GM18858 (cell line): ENCODE results near the gene AHR.
"Not testable (repeated sequence)": the region's sequence is repeated elsewhere in the genome, so short reads cannot be mapped to it uniquely, and the experiment has no call there.

Experiments used
- ATAC-seq: cut with Tn5 transposase; IDR thresholded peaks from one replicate; pipeline ENCODE4 v1.9.1; 2021; ENCODE audit not compliant: unreplicated experiment

AHR gene

DNA sequence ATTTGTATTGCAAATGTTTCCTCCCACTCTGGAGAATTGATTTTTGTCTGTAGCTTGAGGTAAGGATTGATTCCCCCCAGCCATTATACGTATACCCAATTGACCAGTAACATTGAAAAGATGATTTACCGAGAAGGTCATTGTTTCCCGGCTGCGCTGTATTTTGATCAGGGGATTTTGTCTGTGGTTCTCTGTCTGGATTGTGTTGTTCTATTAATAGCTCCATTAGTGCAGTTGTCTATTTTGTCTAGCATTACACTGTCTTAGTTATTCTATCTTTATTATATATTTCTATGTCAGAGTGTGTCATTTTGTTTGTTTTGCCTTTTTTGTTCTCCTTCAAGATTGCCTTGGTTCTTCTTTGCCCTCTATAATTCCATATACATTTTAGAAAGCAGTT lies 37.7 kb downstream of the AHR start:
- no peak for ATAC-seq

GRCh38 chr7:17339139-17339538 lies 40.7 kb downstream of the AHR start:
- ATAC-seq = no peak

GRCh38 chr7:17339952-17340351 lies 41.5 kb downstream of the AHR start:
- ATAC-seq = no peak

GRCh38 chr7:17340655-17341054 lies 42.2 kb downstream of the AHR start:
- ATAC-seq = no peak

- ATAC-seq = no peak
Observed at GRCh38 chr7:17342756-17343155, 44.3 kb downstream of the AHR start.

DNA sequence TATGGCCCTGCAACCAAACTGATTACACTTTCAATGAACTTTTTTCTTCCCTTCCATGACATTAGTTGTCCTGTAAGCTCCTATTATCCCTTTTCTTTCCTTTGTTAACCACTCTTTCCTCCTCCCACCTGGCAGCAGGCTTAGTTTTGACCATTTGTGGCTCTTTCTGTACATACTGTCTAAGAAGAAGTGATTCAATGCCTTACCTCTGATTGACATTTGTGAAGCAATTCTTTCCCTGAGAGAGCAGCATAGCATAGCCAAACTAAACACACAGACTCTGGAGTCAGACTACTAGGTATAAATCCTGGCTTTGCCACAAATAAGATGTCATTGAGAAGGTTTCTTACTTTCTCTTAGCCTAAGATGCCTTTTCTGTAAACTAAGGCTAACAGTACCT lies 48.9 kb downstream of the AHR start:
- ATAC-seq = no peak

DNA sequence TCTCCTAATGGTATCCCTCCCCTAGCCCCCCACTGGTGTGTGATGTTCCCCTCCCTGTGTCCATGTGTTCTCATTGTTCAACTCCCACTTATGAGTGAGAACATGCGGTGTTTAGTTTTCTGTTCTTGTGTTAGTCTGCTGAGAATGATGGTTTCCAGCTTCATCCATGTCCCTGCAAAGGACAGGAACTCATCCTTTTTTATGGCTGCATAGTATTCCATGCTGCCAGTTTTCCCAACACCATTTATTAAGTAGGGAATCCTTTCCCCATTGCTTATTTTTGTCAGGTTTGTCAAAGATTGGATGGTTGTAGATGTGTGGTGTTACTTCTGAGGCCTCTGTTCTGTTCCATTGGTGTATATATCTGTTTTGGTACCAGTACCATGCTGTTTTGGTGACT lies 50.5 kb downstream of the AHR start:
- ATAC-seq = not testable (repeated sequence)

- not testable (repeated sequence) for ATAC-seq
Observed at GRCh38 chr7:17350321-17350720, 51.9 kb downstream of the AHR start.

GRCh38 chr7:17353650-17354419 lies 55.4 kb downstream of the AHR start:
- ATAC-seq = not testable (repeated sequence)

GRCh38 chr7:17354473-17354872 lies 56.0 kb downstream of the AHR start:
- ATAC-seq = no peak

DNA sequence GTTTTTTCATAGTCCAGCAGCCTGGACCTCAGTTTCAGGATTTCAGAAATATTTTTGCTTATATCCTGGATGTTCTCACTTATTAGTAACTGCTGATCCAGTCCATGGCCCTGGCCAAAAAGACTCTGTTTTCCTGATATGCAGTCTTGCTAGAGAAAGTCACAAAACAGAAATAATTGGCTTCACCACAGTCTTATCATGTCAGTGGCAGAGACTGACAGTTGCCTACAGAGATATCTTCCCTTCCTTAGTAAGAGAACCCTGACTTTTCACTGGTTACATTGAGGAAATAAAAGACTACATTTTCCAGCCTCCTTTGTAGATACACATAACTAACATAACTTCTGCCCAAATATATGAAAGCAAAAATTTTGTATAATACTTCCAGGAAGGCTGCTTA lies 56.6 kb downstream of the AHR start:
- ATAC-seq = no peak

GRCh38 chr7:17357952-17358351 lies 59.5 kb downstream of the AHR start:
- no peak for ATAC-seq

GRCh38 chr7:17359610-17360009 lies 61.2 kb downstream of the AHR start:
- no peak for ATAC-seq

GRCh38 chr7:17362439-17363105 lies 64.1 kb downstream of the AHR start:
- ATAC-seq = no peak

GRCh38 chr7:17364671-17365070 lies 66.2 kb downstream of the AHR start:
- no peak for ATAC-seq

DNA sequence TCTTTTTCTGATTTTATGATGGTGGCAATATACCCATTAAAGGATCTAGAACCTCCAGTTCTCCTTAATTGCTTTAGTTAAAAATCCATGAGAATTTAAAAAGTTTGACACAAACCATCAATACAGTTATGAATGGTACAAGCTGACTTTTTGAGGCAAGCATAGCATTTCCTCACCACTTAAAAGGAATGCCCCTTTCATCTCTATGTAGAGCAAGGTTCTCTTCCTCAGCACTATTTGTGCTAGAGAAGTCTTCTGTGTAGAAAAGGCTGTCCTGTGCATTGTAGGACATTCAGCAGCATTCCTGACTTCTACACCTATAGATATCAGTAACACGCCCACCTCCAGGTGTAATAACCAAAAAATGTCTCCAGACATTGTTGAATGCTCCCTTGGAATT lies 67.3 kb downstream of the AHR start:
- no peak for ATAC-seq

DNA sequence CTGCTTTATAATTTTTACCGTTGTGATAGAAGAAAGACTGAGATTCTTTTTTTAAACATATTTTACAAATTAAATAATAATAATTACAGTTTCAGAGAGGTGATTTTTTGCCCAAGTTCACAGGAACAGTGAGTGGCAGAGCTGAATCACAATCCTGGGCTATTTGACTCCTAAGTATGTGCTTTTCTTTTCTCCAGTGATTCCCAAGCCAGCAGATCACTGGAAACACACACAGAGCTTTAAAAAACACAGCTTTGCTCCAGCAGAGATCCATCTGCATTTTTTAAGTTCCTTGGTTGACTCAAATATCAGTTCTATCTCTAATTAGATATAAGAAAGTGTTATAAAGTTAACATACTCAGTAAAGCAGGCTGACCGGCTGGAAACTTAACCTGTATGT lies 69.0 kb downstream of the AHR start:
- ATAC-seq = no peak

DNA sequence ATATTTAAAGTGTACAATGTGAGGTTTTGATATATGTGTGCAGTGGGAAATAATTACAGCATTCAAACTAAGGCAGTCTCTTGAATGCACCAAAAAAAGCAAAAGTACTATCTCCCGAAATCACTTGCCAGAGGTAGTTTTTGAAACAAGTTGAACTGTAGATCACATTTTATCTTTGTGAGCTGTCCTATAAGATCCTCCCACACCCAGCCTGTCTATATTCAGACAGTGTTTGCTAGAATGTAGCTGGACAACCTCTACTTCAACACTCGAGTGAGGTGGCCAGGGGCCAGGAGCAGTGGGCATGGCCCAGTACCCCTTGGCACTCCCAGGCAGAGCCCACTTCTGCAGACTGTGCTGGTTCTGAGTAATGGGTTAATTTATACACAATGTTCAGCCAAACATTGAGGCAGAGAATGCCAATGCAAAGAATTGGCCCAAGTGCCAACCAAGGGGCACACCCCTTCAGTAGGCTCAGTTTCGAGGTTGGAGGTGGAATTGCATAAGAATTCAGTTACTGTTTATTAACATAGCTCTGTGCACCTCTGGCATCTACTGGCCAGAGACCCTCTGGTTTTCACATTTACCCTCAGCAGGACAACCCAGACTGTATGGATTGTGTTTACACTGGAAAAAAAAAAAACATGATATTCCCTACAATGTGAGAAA lies 70.5 kb downstream of the AHR start:
- no peak for ATAC-seq

DNA sequence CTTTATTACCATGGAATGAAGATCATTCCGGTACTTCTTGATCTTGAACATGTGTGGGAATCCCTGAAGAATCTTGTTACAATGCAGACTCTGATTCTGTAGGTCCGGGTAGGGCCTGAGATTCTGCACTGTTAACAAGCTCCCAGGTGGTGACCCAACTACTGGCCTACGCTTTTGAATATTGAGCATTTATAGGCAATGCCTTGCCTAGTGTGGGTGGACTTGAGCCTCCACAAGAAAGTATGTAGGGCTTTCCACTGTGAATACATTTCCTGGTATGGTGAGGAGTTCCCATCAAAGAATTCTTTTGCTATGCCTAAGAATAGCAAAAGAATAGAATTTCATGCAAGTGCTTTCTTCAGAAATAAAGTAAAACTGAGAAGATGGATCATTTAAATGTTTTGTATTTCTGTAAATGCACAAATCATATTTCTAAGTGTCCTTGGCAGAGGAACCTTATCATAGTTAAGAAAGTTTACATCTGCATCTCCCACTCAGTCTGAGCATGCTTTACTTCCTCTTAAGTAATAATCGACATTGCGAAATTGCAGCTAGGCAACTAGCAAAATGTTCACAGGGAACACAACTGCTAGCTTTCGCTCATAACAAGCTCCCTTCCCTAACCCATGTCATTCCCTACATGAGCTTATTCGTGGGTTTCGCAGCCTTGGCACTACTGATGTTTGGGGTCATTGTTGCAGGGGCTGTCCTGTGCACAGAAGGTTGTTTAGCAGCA lies 71.4 kb downstream of the AHR start:
- ATAC-seq = no peak

DNA sequence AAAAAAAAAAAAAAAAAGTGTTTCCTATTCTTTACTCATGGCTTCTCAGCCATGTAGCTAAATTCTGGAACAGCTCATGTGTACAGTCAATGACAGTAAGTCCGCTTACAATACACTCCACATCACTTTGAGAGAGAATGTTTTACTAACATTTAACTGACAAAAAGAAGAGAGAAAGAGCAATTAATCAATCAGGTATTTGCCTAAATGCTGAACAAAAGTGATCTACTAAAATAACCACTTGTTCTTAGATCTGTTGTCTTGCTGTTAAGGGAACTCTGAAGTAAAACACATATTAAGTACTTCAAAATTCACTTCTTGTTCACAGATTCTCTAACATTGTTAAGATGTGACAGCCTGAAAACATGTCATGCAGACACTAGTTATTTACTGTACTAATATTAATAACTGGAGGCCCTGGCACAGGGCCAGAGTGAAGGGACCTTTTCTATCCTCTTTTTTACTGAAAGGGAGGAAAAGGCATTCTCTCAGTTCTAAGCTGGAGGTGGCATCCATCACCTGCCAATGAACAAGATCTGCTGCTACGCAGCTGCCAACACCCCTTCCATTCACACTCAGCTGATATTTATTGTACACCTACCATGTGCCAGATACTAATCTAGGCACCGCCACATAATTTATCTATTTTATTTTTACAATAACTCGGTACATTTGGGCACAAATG lies 72.6 kb downstream of the AHR start:
- ATAC-seq = no peak
